Loucy (cell line): ENCODE results near the gene C3orf85.

Experiments
- H2AFZ ChIP-seq: fragments of 200-600 bp; sonication (generic); 2 replicates; pipeline ENCODE4 v1.6.0; 2016; ENCODE audit warnings: antibody characterized with exemption, mild to moderate bottlenecking, low read length, moderate library complexity
- H3F3A ChIP-seq: fragments of 200-600 bp; 2 replicates; pipeline ENCODE4 v1.6.0; 2016; ENCODE audit warnings: antibody characterized with exemption, low read depth, mild to moderate bottlenecking
- H3K27me3 ChIP-seq: fragments of 200-600 bp; sonication (generic); 2 replicates; pipeline ENCODE4 v1.6.1; 2014; ENCODE audit warnings: low read length, mild to moderate bottlenecking; ENCODE audit not compliant: insufficient read depth, poor library complexity, severe bottlenecking
- H3K36me3 ChIP-seq: fragments of 200-600 bp; sonication (generic); 2 replicates; pipeline ENCODE4 v1.6.1; 2016; ENCODE audit warnings: low read length; ENCODE audit not compliant: insufficient read depth
- H3K4me1 ChIP-seq: fragments of 200-600 bp; sonication (generic); 2 replicates; pipeline ENCODE4 v1.5.1; 2014; ENCODE audit warnings: low read length, mild to moderate bottlenecking; ENCODE audit not compliant: insufficient read depth, poor library complexity, severe bottlenecking
- H3K4me2 ChIP-seq: fragments of 200-600 bp; sonication (generic); 2 replicates; pipeline ENCODE4 v1.6.0; 2014; ENCODE audit warnings: antibody characterized with exemption, low read length, low read depth, mild to moderate bottlenecking; ENCODE audit not compliant: poor library complexity, severe bottlenecking
- H3K4me3 ChIP-seq: fragments of 200-600 bp; sonication (generic); 2 replicates; pipeline ENCODE4 v1.5.1; 2014; ENCODE audit warnings: low read length, mild to moderate bottlenecking, mixed read lengths; ENCODE audit not compliant: poor library complexity, severe bottlenecking
- H3K79me2 ChIP-seq: fragments of 200-600 bp; sonication (generic); 2 replicates; pipeline ENCODE4 v1.6.1; 2014; ENCODE audit warnings: low read length; ENCODE audit not compliant: insufficient read depth
- H3K9ac ChIP-seq: fragments of 200-600 bp; sonication (generic); 2 replicates; pipeline ENCODE4 v1.6.0; 2014; ENCODE audit warnings: mild to moderate bottlenecking, low read depth, low read length, moderate library complexity; ENCODE audit not compliant: poor library complexity, severe bottlenecking
- H3K9me2 ChIP-seq: fragments of 200-600 bp; sonication (generic); replicated peaks from 2 replicates; pipeline ENCODE4 v1.6.1; 2016; ENCODE audit warnings: low read depth, low read length, mixed read lengths
- H3K9me3 ChIP-seq: fragments of 200-600 bp; sonication (generic); 2 replicates; pipeline ENCODE4 v1.6.1; 2014; ENCODE audit warnings: mild to moderate bottlenecking, antibody characterized with exemption, low read length, low read depth; ENCODE audit not compliant: insufficient read depth
- H4K20me1 ChIP-seq: fragments of 200-600 bp; sonication (generic); 2 replicates; pipeline ENCODE4 v1.6.0; 2014; ENCODE audit warnings: antibody characterized with exemption, low read length, mild to moderate bottlenecking; ENCODE audit not compliant: insufficient read depth, poor library complexity, severe bottlenecking
- EZH2phosphoT487 ChIP-seq: fragments of 200-600 bp; IDR thresholded peaks from 2 replicates; pipeline ENCODE4 v1.6.1; 2018; ENCODE audit warnings: antibody characterized with exemption, mild to moderate bottlenecking, moderate library complexity, borderline replicate concordance
- TF ChIP-seq, protein P1 (sequence below): fragments of 200-600 bp; sonication (generic); conservative IDR thresholded peaks from 2 replicates; pipeline ENCODE4 v1.5.1; 2014; ENCODE audit warnings: mild to moderate bottlenecking, antibody characterized with exemption, low read length

Gene C3orf85

GRCh38 chr3:109188741-109189140, 52.2 kb downstream of the C3orf85 start:
- H3K79me2 ChIP-seq: no peaks in the 10 kb centered on the region
- no peak overlapping the region for H3K9ac ChIP-seq
- no peaks in the 10 kb centered on the region for H3K9me2 ChIP-seq
- H3K4me3 ChIP-seq: no peak overlapping the region
- TF ChIP-seq, protein P1, sequence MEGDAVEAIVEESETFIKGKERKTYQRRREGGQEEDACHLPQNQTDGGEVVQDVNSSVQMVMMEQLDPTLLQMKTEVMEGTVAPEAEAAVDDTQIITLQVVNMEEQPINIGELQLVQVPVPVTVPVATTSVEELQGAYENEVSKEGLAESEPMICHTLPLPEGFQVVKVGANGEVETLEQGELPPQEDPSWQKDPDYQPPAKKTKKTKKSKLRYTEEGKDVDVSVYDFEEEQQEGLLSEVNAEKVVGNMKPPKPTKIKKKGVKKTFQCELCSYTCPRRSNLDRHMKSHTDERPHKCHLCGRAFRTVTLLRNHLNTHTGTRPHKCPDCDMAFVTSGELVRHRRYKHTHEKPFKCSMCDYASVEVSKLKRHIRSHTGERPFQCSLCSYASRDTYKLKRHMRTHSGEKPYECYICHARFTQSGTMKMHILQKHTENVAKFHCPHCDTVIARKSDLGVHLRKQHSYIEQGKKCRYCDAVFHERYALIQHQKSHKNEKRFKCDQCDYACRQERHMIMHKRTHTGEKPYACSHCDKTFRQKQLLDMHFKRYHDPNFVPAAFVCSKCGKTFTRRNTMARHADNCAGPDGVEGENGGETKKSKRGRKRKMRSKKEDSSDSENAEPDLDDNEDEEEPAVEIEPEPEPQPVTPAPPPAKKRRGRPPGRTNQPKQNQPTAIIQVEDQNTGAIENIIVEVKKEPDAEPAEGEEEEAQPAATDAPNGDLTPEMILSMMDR: no peak
- TF ChIP-seq EZH2phosphoT487: no peak
- H3K27me3 ChIP-seq: no peaks in the 10 kb centered on the region
- no peaks in the 10 kb centered on the region for H4K20me1 ChIP-seq
- H3K4me2 ChIP-seq: no peak overlapping the region
- no peaks in the 10 kb centered on the region for H3F3A ChIP-seq
- no peaks in the 10 kb centered on the region for H3K9me3 ChIP-seq
- no peak overlapping the region for H2AFZ ChIP-seq
- no peaks in the 10 kb centered on the region for H3K36me3 ChIP-seq
- H3K4me1 ChIP-seq: no peaks in the 10 kb centered on the region

- no peak overlapping the region for H3K4me3 ChIP-seq
- H3K36me3 ChIP-seq: no peaks in the 10 kb centered on the region
- H3F3A ChIP-seq: no peaks in the 10 kb centered on the region; the same call in 1 of the 2 replicates
- H2AFZ ChIP-seq: no peak overlapping the region
- TF ChIP-seq EZH2phosphoT487: no peak
- TF ChIP-seq, protein P1: no peak
- no peaks in the 10 kb centered on the region for H3K27me3 ChIP-seq
- no peaks in the 10 kb centered on the region for H3K4me1 ChIP-seq
- H3K79me2 ChIP-seq: no peaks in the 10 kb centered on the region
- no peak overlapping the region for H3K9ac ChIP-seq
- no peak overlapping the region for H3K4me2 ChIP-seq
- no peaks in the 10 kb centered on the region for H3K9me3 ChIP-seq
- H3K9me2 ChIP-seq: no peaks in the 10 kb centered on the region
- no peaks in the 10 kb centered on the region for H4K20me1 ChIP-seq
Measured at GRCh38 chr3:109191421-109191820, 54.9 kb downstream of the C3orf85 start.

- no peak overlapping the region for H3K9ac ChIP-seq
- H3K9me3 ChIP-seq: 0 out of 2 replicates have a peak, but pooled peaks cover 2% of the 10 kb centered on the region
- H2AFZ ChIP-seq: no peak overlapping the region
- H3F3A ChIP-seq: no peaks in the 10 kb centered on the region; the same call in 1 of the 2 replicates
- H3K4me1 ChIP-seq: no peaks in the 10 kb centered on the region
- H4K20me1 ChIP-seq: no peaks in the 10 kb centered on the region
- no peaks in the 10 kb centered on the region for H3K79me2 ChIP-seq
- TF ChIP-seq EZH2phosphoT487: no peak
- TF ChIP-seq, protein P1: no peak
- no peaks in the 10 kb centered on the region for H3K9me2 ChIP-seq
- H3K36me3 ChIP-seq: no peaks in the 10 kb centered on the region
- H3K27me3 ChIP-seq: no peaks in the 10 kb centered on the region
- no peak overlapping the region for H3K4me3 ChIP-seq
- no peak overlapping the region for H3K4me2 ChIP-seq
Measured at GRCh38 chr3:109195815-109196214, 59.3 kb downstream of the C3orf85 start.
